Activated gamma-delta T cell treated with Interleukin-2 at 50 U/mL for 16 hours (primary cell): Measurements from ENCODE around the gene TEKT3.

ENCODE experiments used
- DNase-seq: peaks from one replicate; pipeline ENCODE4 v3.0.0-alpha.2; 2020

The TEKT3 gene

DNA sequence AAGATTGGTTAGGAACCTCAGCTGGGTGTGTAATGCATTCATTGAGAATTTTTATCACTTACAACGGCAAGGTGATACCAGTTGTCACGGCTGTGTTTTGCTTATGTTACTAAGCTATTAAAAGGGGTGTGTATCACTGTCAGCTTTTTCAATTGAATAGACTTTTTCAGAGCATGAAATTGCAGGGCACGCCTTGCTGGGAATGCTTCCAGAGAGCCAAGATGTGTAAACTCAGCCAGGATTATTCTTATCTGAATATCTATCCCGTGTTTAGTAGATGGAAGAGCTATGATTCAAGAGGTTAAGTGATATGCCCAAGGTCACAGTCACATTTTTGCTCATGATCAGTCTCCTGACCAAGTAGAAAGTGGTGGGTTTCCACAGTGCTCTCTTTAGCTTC, 6.6 kb upstream of the TEKT3 start:
- DNase-seq: no peak

DNA sequence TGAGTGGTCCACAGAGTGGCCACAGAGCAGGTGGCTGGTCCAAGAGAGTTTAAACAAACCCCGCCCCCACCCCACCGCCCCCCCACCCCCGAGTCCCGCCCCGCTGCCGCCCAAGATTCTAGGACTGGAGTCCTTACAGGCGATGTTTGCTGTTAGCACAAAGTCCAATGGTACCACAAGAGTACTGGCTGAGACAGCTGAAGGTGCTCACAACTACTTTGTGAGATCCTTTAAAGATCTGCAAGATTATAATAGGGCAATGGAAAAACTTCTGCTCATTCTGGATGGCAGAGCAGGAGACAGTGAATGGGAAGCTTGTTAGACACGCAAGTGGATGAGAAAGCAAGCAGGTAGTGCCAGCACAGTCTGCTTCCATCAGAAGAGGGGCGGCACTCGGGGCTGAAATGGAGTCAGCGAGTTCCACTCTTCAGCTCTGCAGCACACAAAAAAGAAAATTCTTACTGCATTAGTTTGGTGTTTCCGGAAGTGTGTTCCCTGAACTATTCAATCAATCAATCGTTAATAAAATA, 4.7 kb upstream of the TEKT3 start:
- DNase-seq: no peak

DNA sequence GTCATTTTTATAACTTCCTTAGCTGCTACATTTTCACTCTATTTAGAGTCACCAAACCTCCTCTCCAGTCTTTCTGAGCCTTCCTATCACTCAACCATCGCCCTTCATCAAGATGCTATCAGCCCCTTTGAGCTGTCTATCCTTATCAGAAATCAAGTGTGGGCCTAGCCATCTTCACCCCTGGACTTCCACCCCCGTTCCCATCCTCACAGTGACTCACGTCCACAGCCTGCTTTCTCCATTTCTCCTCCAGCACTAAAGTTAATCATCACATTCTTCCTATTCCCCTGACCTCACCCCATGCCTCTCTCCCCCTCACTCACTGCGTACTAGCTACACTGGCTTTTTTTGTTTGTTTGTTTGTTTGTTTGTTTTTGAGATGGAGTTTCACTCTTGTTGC, 2.4 kb upstream of the TEKT3 start:
- DNase-seq: no peak

DNA sequence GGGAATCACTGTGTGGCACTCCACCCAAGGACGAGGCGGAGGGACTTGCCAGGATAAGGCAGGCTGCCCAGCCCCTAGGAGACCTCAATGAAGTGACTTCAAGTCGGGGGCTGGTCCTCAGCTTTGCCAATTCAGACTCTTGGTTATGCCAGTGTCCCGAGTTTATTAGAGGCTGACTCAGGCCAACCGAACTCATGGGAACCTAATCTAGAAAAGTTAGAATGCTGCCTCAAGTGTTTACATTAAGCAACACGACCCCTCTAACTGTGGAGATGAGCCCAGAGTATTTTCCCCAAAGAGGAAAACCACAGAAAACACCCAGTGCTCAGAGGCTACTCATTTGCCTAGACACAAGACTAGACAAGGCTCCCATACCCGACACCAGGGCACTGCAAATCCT, 1.1 kb upstream of the TEKT3 start:
- no peak for DNase-seq

DNA sequence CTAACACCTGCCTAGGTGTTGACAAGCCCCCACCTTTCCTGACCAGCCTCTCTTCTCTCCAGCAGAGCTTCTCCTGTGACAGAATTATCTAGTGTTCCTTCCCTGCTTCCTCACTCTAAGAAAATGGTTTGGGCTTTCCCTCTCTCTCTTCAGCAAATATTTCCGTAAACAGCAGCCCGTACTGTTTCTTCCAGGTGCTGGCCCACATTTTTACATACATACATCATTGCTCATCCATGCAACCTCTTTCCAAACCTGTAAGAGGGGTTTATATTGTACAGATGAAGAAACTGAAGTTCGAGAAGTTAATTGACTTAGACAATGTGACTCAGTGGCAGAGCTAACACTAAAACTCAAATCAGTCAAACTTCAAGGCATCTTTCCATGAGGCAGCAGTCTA, 569 bp upstream of the TEKT3 start:
- DNase-seq: no peak

DNA sequence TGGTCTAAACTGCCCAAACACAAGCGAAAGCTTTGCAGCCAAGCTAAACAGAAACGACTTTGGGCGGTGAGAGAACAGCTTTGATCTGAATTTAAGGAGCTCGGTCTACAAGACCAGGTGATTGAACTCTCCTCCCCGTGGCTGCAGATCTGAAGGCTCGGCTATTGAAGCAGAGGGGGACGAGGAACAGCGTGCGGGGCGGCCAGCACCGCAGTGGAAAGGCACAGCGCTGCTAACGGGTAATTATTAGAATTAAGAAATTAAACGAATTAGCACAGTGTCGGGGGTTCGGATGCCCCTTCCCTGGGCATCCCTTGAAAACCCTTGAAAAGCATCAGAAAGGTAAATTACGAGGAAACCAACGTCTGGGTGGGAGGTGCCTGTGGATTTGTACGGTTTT, 431 bp downstream of the TEKT3 start:
- DNase-seq: no peak

DNA sequence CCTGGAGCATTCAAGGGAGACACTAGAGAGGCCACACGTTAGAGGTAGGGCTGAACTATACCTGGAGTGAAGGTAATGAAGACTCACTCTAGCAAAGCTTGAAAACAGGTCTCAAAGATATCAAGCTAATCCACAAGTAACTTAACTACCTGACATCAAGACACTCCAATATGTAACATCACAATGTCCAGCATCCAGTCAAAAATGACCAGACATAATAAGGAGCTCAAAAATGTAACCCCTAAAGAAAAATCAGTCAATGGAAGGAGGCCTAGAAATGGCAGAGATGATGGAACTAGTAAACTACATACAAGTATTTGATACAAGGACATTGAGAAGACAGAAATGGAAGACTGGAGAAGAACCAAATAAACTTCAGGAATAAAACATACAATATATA, 6.0 kb downstream of the TEKT3 start:
- DNase-seq: no peak

DNA sequence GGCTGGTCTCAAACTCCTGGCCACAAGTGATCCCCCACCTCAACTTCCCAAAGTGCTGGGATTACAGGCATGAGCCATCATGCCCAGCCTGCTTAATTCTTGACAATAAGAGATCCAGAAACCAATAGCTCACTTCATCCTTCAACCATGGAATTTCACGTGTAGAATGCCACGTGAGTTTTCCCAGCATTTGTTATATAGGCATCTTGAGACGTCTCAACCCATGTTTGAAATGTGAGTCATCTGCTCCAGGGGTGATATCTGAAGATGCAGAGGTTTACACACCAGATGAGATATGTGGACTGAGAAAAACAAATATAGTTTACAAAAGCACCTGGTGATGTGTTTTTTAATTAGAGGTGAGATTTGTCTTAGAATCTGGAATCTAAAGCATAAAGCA, 7.1 kb downstream of the TEKT3 start:
- DNase-seq: no peak

DNA sequence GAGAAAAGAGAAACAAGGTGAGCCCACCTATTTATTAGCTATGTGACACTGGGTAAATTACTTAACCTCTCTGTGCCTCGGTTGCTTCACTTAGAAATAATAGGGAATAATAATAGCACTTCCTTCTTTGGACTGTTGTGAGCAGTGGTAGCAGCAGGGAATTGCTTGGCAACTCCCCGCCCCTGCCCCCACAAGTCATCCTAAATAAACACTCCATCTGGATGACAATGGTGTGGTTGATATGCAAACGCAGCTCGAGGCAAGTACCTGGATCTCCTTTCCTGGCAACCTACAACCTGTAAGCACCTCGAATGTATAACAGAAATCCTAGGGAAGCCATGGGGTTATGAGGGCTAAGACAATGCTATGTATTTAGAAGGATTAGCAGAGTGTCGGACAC, 9.1 kb downstream of the TEKT3 start:
- DNase-seq: no peak

DNA sequence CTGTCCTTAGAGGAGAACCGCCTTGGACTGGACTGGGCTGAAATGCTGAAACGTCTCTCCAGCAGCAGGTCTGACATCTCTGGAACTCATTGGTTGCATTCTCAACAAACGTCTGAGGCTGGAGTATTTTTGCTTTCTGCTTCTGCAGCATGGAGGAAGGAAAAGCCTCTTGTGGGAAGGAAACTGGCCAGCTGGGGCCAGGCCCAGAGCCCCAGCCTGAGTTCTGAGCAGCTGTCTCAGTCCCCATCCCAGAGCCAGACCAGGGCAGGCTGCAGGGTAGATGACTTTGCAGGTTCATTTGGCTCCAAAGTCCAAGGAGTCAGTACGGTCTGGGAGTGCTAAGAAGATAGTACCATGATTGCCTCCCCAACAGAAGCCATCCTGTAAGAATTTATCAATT, 18.3 kb downstream of the TEKT3 start:
- DNase-seq: no peak

DNA sequence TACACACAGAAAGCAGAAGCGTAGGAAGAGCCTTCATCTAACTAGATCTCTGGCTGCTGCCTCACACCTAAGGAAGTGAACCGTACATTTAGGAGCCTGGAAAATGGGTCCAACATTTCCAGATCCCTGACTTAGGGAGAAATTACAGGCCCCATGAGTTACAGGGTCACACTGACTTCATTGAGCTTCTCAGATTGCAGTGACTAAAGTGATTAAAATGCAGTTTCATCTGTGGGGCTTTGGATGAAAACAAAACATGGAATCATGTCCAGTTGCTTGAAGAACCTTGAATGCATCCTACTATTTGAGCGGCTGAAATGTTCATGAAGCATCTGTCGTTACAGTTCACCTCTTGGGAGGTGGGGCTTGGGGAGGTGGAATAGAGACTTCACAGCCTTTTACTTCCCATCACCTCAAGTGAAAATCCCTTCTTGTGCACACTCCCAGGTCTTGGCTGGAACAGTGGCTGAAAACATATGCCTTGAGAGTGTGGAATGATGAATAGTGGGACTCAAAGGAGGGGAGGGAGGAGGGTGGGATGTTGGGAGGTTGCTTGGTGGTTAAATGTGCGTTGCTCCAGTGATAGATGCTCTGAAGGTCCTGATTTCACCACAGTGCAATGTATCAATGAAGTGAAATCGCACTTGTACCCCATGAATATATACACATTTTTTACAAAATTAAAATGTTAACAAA, 19.7 kb downstream of the TEKT3 start:
- DNase-seq: no peak

DNA sequence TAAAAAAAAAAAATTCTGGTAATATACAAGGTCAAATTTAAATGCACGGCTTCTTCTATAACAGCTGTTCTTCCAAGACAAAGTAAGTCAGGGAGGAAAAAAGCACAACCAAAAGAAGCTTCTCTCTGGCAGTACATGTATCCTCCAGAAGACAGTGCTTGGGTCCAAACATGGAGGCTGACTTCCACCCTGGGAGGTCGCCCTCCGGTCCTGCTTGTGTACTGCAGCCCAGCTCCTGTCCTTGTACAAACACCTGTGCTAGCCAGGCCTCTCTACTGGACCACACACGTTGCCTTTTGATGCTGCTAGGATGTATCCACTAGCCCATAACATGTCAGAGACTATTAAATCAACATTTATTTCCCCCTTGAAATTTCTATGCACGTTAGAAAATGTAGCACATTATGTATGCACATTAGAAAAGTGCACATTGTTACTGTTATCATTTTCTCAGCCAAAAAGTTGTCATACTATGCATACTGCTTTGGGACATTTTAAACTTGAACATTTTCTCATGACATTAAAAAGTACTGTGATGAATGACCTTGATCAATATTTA, 21.9 kb downstream of the TEKT3 start:
- no peak for DNase-seq

DNA sequence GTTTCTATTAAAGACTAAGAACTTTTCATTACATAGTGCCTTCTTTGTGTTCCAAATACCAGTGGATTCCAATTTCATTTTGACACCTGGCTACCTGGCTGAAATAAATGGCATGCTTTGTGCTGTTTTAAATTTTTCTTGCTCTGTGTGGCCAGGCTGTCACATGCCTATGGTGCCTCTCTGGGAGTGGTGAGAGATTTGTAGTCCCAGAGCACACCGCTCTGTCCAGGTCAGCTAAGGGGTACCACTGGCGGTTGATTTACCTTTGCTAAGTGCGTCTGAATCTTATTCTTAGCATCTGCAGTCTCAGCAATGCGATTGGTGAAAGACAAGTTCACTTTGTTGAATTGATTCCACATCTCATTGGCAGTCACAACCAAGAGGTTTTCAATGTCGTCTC, 29.4 kb downstream of the TEKT3 start:
- no peak for DNase-seq

DNA sequence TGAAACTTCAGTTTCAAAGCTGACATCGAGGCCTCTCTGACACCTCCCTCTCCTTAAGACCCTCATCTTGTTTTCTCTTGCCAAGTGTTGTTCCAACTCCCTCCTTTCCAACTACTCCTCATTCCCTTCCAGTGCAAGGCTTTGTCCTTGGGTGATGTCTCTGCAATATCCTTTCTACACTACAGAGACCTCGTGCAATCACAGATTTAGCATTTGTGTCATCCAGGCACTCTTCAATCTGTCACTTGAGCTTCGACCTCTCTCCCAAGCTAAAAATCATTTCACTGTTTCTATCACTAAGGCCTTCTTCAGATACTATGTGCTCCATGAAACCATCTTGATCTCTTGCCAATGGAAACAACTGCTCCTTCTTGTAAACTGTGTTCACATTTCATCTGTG, 31.6 kb downstream of the TEKT3 start:
- DNase-seq: no peak

DNA sequence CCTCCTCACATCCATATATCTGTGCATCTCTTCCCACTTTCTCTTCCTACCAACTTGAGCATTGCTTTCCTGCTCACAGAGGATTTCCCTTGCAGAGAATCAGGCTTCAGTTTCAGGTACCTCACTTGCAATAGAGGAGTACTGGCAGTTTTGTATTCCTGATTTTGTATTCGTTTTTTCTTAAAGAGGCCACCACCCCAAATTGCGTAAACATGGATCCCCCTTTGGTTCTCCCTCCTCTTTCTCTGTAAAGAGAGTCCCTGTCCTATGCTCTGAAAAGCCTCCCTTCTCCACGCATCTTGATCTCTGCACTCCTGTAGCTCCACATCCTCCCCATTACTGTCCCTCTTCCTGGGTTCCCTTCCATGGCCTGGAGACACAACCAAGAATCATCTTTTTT, 32.2 kb downstream of the TEKT3 start:
- DNase-seq: no peak

DNA sequence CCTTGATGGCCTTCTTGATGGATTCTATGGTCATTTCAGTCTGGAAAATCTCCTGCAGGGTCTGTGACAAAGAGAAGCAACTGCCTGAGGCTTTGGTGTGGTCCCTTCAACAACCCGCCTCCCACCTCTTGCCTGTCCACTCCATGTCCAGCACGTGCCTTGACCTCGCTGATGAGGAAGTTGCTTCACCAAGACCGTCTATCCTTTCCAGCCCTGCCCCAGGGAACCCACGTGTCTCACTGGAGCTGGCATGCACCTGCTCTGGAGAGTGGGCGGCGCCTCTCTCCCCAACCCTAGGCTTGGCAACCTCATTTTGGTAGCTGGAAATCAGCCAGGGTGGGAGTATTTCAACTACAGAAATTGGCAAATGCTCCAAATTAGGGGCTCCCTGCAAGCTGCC, 32.6 kb downstream of the TEKT3 start:
- no peak for DNase-seq

DNA sequence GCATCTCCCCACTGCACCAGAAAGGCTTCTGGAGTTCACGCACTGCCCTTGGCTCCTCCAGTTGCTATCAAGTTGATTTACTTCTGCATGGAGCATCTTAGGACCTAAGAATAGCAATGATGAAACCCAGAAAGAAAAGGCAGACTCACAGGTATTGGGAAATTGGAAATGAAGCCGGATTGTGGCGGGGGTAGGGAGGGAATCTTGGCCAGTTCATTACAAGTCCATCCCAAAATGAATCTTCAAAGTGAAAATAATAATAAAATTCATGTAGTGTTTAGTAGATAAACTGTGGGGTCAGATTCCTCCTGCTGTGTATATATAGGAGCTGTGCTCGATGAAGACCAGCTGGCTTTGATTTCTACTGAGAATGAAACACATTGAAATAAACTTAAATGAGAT, 33.7 kb downstream of the TEKT3 start:
- DNase-seq: no peak

DNA sequence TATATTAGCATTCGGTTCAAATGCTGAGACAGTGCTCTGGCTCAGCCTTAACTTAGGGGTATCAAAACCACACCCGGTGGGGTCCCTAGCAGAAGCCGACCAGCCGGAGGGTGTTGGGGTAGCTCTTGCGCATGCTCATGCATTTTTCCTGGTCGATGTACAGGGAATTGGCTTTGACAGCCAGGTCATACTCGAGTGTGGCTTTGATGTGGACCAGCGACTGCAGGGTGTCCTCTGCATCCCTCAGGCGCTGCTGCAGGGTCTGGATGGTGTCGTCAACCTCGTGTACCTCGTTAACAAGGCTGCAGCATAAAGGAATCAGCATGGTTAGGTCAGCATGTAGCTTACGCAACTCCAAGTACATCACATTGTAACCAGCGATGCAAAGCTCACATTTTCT, 37.5 kb downstream of the TEKT3 start:
- DNase-seq: no peak

DNA sequence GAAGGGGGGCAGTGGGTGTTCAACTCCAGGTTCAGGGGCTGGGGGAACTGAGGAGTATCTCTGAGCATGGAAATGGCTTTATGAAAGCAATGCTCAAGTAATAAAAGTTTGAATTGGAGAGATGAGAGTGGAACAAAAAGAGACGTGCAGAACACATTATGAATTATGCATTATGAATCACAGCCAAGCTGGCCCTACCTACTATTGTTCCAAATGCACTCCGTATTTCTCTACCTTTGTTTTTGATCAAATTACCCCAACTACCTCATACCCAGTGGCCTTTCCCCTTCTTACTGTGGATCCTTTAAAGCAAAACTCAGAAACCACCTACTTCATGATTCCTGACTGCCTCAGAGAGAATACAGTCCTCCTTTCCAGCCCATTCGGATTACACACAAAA, 38.1 kb downstream of the TEKT3 start:
- DNase-seq: no peak

DNA sequence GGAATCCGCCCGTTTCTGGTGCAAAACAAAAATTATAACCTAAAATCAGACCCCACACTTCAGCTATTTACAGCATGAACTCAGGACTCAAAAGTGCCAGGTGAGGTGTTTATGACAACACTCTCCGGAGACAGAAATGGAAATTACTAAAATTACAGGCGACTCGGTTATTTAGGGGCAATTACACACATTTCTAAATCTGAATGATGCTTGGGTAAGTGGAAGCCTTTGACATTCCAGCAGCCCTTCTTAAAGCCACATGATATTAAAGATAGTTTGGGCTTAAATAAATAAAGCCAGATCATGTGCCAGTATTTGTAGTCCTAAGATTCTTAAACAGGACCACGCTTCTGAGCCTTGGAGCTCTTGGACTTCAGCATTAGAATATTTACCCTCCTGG, 39.6 kb downstream of the TEKT3 start:
- no peak for DNase-seq

DNA sequence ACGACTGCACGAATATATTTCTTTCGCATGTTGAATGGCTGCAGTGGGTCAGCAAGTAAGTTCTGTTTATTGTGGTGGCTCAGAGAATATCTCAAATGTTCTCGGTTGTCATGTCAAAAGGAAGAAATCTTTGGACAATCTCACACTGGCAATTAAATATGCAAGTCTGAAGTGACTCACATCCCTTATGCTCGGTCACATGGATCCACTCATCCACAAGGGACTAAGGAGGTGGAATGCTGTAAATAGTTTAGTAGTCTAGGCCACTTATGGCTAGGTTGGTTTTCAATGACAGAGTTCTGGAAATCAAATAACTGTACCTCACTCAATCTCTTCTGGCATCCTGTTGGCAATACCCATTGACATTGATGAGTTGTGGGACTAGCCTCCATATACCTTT, 43.2 kb downstream of the TEKT3 start:
- DNase-seq: no peak

DNA sequence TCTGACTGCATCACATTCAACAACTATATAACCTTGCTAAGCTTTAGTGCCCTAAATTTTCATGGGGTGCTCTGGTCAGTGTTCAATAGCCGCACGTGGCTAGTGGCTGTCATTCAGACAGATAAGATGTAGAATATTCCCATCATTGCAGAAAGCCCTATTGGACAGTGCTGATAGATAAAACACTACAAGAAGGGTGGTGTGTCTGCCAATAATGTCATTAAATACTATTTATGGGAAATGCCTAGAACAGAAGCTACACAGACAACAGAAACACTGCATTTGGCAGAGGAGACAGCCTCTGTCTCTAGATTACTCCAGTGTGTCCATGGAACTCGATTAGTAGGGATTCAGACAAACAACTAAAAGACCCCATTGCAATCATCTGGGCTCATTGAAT, 47.8 kb downstream of the TEKT3 start:
- DNase-seq: no peak

DNA sequence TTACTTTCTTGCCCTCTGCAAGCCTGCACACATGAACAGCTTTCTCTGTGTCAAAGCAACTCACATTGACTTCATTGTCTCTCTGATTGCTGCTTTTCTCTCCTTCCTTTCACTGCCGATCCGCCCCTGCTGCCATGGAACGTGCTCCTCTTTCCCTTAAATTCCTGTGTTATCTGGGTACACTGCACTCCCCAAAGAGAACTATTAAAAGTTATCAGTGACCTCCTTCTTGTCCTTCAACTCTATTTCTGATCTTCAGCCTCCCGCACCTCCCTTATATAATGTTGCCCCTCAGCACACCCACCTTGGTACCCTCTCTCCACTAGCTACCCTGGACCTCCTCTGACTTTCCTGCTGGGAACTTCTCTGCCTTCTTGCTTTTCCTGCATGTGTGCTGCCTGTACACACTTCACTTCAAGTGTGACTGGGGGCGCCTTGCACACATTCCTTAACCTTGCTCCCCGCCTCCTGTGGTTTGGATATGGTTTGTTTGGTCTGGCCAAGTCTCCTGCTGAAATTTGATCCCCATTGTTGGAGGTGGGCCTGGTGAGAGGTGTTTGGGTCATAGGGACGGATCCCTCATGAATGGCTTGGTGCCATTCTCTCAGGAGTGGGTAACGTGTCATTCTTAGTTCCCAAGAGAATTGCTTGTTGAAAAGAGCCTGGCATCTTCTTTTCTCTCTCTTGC, 49.6 kb downstream of the TEKT3 start:
- no peak for DNase-seq

DNA sequence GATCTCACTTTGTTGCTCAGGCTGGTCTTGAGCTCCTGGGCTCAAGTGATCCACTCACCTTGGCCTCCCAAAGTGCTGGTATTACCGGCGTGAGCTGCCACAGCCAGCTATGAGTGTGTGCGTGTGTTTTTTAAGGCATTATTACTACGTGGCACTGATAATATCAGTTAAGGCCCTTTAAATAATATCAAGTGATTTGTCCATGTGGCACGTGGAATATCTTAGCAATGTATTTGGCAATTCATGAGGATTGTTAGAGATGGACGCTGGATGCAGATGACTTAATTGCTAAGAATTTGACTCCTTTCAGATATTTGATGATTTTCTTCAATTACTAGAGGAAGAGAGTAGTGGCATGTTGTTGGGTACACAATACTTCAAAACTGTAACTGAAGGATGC, 50.8 kb downstream of the TEKT3 start:
- DNase-seq: no peak
